ENCODE data around the gene RLBP1. TPM values are rescaled to one million over a fixed set of nuclear protein-coding genes. Genes with fewer than 3 reads are reported as not detected.

RLBP1 gene
- total RNA-seq, 5 donors from 2014 or later (not counting 1 experiment from before 2014, with no cell fraction given): not detected

GRCh38 chr15:89171136-89172072 lies 50.0 kb downstream of the RLBP1 start:
- POLR2A ChIA-PET: interaction anchor here in 1 of 2 donors (0.6 kb wide), 1 partner anchor 29 kb away, joined by 3 read pairs; no protein-coding TSS in a partner anchor
- H3K4me3 ChIP-seq (ENCODE audit: control insufficient read depth in 1 of 2, extremely low read depth in 1 of 2, low read length in 1 of 2): no peak overlapping the region
- WGBS (ENCODE audit: insufficient coverage): 82% methylated on average over 6 of the region's 12 CpGs
- Mint-ChIP-seq H3K36me3 (peaks cover 25% of the 10 kb centered on the region), H3K27ac (no peak overlapping the region), H3K27me3 (no peaks in the 10 kb centered on the region), H3K4me3 (no peak overlapping the region), H3K4me1 (peaks cover 0 to 9% (median 8%) of the 10 kb centered on the region in 3 donors), H3K9me3 (no peaks in the 10 kb centered on the region)
- peaks cover 10 to 11% of the 10 kb centered on the region in 2 donors for H3K36me3 ChIP-seq (ENCODE audit: control insufficient read depth in 2 of 2, extremely low read depth in 1 of 2, insufficient read depth in 1 of 2, low read length in 1 of 2)
- CTCF ChIA-PET: interaction anchor here (0.6 to 1.3 kb wide), 4 partner anchors 48 to 267 kb away, joined by 3 to 5 read pairs (median 4); no protein-coding TSS in a partner anchor
- no peaks in the 10 kb centered on the region for H3K9me3 ChIP-seq
- H3K4me1 ChIP-seq (ENCODE audit: control insufficient read depth in 1 of 2, extremely low read depth in 1 of 2, insufficient read depth in 2 of 2, low read length in 2 of 2): no peaks in the 10 kb centered on the region
- H3K27ac ChIP-seq (ENCODE audit: low read length): no peak overlapping the region
- ATAC-seq (replicated peaks in 1 of 4): no peak
- H3K27me3 ChIP-seq (replicated peaks in 1 of 2; ENCODE audit: control insufficient read depth in 2 of 2, extremely low read depth in 1 of 2, insufficient read depth in 2 of 2, low read length in 1 of 2): no peaks in the 10 kb centered on the region
- peak in 24 of 35 experiments; percentile 3 to 50 (median 16) for DNase-seq

GRCh38 chr15:89170364-89170763 lies 51.0 kb downstream of the RLBP1 start:
- H3K9me3 ChIP-seq: no peaks in the 10 kb centered on the region
- no peak overlapping the region for H3K4me3 ChIP-seq (ENCODE audit: control insufficient read depth in 1 of 2, extremely low read depth in 1 of 2, low read length in 1 of 2)
- Mint-ChIP-seq H3K9me3 (no peaks in the 10 kb centered on the region), H3K27ac (no peak overlapping the region), H3K4me3 (no peak overlapping the region), H3K27me3 (no peaks in the 10 kb centered on the region), H3K4me1 (peaks cover 0 to 12% (median 8%) of the 10 kb centered on the region in 3 donors), H3K36me3 (peaks cover 21% of the 10 kb centered on the region)
- no peak overlapping the region for H3K27ac ChIP-seq (ENCODE audit: low read length)
- ATAC-seq (replicated peaks in 1 of 4): no peak
- WGBS (ENCODE audit: insufficient coverage): 100% methylated on average over 2 of the region's 3 CpGs
- CTCF ChIA-PET: interaction anchor here (0.9 to 1.3 kb wide), 2 partner anchors 109 to 265 kb away, joined by 3 to 5 read pairs; no protein-coding TSS in a partner anchor
- POLR2A ChIA-PET: no interaction called here
- no peak for DNase-seq
- H3K4me1 ChIP-seq (ENCODE audit: control insufficient read depth in 1 of 2, extremely low read depth in 1 of 2, insufficient read depth in 2 of 2, low read length in 2 of 2): no peaks in the 10 kb centered on the region
- H3K27me3 ChIP-seq (replicated peaks in 1 of 2; ENCODE audit: control insufficient read depth in 2 of 2, extremely low read depth in 1 of 2, insufficient read depth in 2 of 2, low read length in 1 of 2): no peaks in the 10 kb centered on the region
- H3K36me3 ChIP-seq (ENCODE audit: control insufficient read depth in 2 of 2, extremely low read depth in 1 of 2, insufficient read depth in 1 of 2, low read length in 1 of 2): peaks cover 5 to 10% of the 10 kb centered on the region in 2 donors

- Histone ChIP-seq H3K9me3 (no peaks in the 10 kb centered on the region), H3K36me3 (ENCODE audit: control insufficient read depth in 2 of 2, extremely low read depth in 1 of 2, insufficient read depth in 1 of 2, low read length in 1 of 2) (peaks cover 4 to 9% of the 10 kb centered on the region in 2 donors), H3K4me3 (ENCODE audit: control insufficient read depth in 1 of 2, extremely low read depth in 1 of 2, low read length in 1 of 2) (no peak overlapping the region), H3K4me1 (ENCODE audit: control insufficient read depth in 1 of 2, extremely low read depth in 1 of 2, insufficient read depth in 2 of 2, low read length in 2 of 2) (no peaks in the 10 kb centered on the region), H3K27ac (ENCODE audit: low read length) (no peak overlapping the region), H3K27me3 (replicated peaks in 1 of 2; ENCODE audit: control insufficient read depth in 2 of 2, extremely low read depth in 1 of 2, insufficient read depth in 2 of 2, low read length in 1 of 2) (no peaks in the 10 kb centered on the region)
- no peak overlapping the region for H3K27ac Mint-ChIP-seq
- no peaks in the 10 kb centered on the region for H3K27me3 Mint-ChIP-seq
- peaks cover 0 to 12% (median 8%) of the 10 kb centered on the region in 3 donors for H3K4me1 Mint-ChIP-seq
- ChIA-PET POLR2A (no interaction called here), CTCF (interaction anchor here in 1 of 2 donors (0.9 to 1.7 kb wide), 3 partner anchors 10 to 56 kb away, joined by 3 to 5 read pairs (median 3); no protein-coding TSS in a partner anchor)
- no peak overlapping the region for H3K4me3 Mint-ChIP-seq
- DNase-seq (no peak), ATAC-seq (replicated peaks in 1 of 4) (no peak)
- H3K9me3 Mint-ChIP-seq: no peaks in the 10 kb centered on the region
- peaks cover 14% of the 10 kb centered on the region for H3K36me3 Mint-ChIP-seq
These were observed 53.0 kb downstream of the RLBP1 start for GRCh38 chr15:89168316-89168833.

- H3K27ac Mint-ChIP-seq: peak overlapping the region; percentile 9 to 65
- Histone ChIP-seq H3K27me3 (replicated peaks in 1 of 2; ENCODE audit: control insufficient read depth in 2 of 2, extremely low read depth in 1 of 2, insufficient read depth in 2 of 2, low read length in 1 of 2) (no peaks in the 10 kb centered on the region), H3K27ac (ENCODE audit: low read length) (no peak overlapping the region), H3K4me3 (ENCODE audit: control insufficient read depth in 1 of 2, extremely low read depth in 1 of 2, low read length in 1 of 2) (no peak overlapping the region), H3K9me3 (no peaks in the 10 kb centered on the region), H3K36me3 (ENCODE audit: control insufficient read depth in 2 of 2, extremely low read depth in 1 of 2, insufficient read depth in 1 of 2, low read length in 1 of 2) (peaks cover 4 to 9% of the 10 kb centered on the region in 2 donors), H3K4me1 (ENCODE audit: control insufficient read depth in 1 of 2, extremely low read depth in 1 of 2, insufficient read depth in 2 of 2, low read length in 2 of 2) (no peaks in the 10 kb centered on the region)
- H3K27me3 Mint-ChIP-seq: no peaks in the 10 kb centered on the region
- CTCF ChIA-PET: interaction anchor here in 1 of 2 donors (0.6 to 1.7 kb wide), 5 partner anchors 10 to 155 kb away, joined by 3 to 5 read pairs (median 3); no protein-coding TSS in a partner anchor
- no peak overlapping the region for H3K4me3 Mint-ChIP-seq
- H3K4me1 Mint-ChIP-seq: peaks cover 0 to 12% (median 8%) of the 10 kb centered on the region in 3 donors
- 34% methylated on average over 4 of the region's 7 CpGs for WGBS (ENCODE audit: insufficient coverage)
- POLR2A ChIA-PET: no interaction called here
- ATAC-seq (replicated peaks in 1 of 4) (no peak), DNase-seq (no peak)
- H3K9me3 Mint-ChIP-seq: no peaks in the 10 kb centered on the region
- peaks cover 19% of the 10 kb centered on the region for H3K36me3 Mint-ChIP-seq
These were observed 53.9 kb downstream of the RLBP1 start for GRCh38 chr15:89167267-89168176.

- Mint-ChIP-seq H3K27me3 (no peaks in the 10 kb centered on the region), H3K36me3 (peaks cover 31% of the 10 kb centered on the region), H3K4me3 (no peak overlapping the region), H3K9me3 (no peaks in the 10 kb centered on the region), H3K27ac (no peak overlapping the region), H3K4me1 (peaks cover 0 to 12% (median 8%) of the 10 kb centered on the region in 3 donors)
- Histone ChIP-seq H3K9me3 (no peaks in the 10 kb centered on the region), H3K27me3 (replicated peaks in 1 of 2; ENCODE audit: control insufficient read depth in 2 of 2, extremely low read depth in 1 of 2, insufficient read depth in 2 of 2, low read length in 1 of 2) (no peaks in the 10 kb centered on the region), H3K27ac (ENCODE audit: low read length) (no peak overlapping the region), H3K4me1 (ENCODE audit: control insufficient read depth in 1 of 2, extremely low read depth in 1 of 2, insufficient read depth in 2 of 2, low read length in 2 of 2) (no peaks in the 10 kb centered on the region), H3K4me3 (ENCODE audit: control insufficient read depth in 1 of 2, extremely low read depth in 1 of 2, low read length in 1 of 2) (no peak overlapping the region), H3K36me3 (ENCODE audit: control insufficient read depth in 2 of 2, extremely low read depth in 1 of 2, insufficient read depth in 1 of 2, low read length in 1 of 2) (peaks cover 4 to 18% of the 10 kb centered on the region in 2 donors)
- ChIA-PET POLR2A (no interaction called here), CTCF (interaction anchor here in 1 of 2 donors (1.7 kb wide), 1 partner anchor 12 kb away, joined by 5 read pairs; no protein-coding TSS in a partner anchor)
- WGBS (ENCODE audit: insufficient coverage): no CpG with 5 or more reads among the region's 2 CpGs
- DNase-seq (no peak), ATAC-seq (replicated peaks in 1 of 4) (no peak)
These were observed 55.7 kb downstream of the RLBP1 start for GRCh38 chr15:89165677-89166076.

Data from T-cell (primary cell).